Mesothelial cell of epicardium (in vitro differentiated cells): ENCODE measurements around the gene SLC29A1. TPM values are rescaled to one million over a fixed set of nuclear protein-coding genes. Genes with fewer than 3 reads are reported as not detected.
A peak's percentile ranks its signal among the peaks of the same experiment; 100 is the strongest.
"Not testable (repeated sequence)": the region's sequence is repeated elsewhere in the genome, so short reads cannot be mapped to it uniquely, and the experiment has no call there.

Source experiments
- DNase-seq, 2 experiments: peaks; one replicate each; pipeline ENCODE4 v3.0.0; 2021; ENCODE audit warnings: low spot score in 2 of 2; ENCODE audit not compliant: unreplicated experiment in 2 of 2
- H3K27ac Mint-ChIP-seq: 2 replicates; pipeline ENCODE4 v1.8.0; 2021; ENCODE audit warnings: mixed read lengths
- H3K27me3 Mint-ChIP-seq: 2 replicates; pipeline ENCODE4 v1.8.0; 2021; ENCODE audit warnings: low read depth, mixed read lengths
- H3K36me3 Mint-ChIP-seq: 2 replicates; pipeline ENCODE4 v1.8.0; 2021; ENCODE audit warnings: mixed read lengths
- H3K4me1 Mint-ChIP-seq: 2 replicates; pipeline ENCODE4 v1.8.0; 2021; ENCODE audit warnings: mixed read lengths
- H3K4me3 Mint-ChIP-seq: 2 replicates; pipeline ENCODE4 v1.8.0; 2021; ENCODE audit warnings: mild to moderate bottlenecking, moderate library complexity, mixed read lengths
- H3K9me3 Mint-ChIP-seq: 2 replicates; pipeline ENCODE4 v1.8.0; 2021; ENCODE audit warnings: mixed read lengths
- total RNA-seq: library from RNA; stranded (reverse); gene quantifications from 3 replicates; pipeline ENCODE4 v1.2.1, GENCODE V29; 2021
- TF ChIP-seq, protein P1 (sequence below): fragments of 200-600 bp; sonication (generic); IDR thresholded peaks from one replicate; pipeline ENCODE4 v1.5.0; 2021; ENCODE audit warnings: antibody characterized with exemption; ENCODE audit not compliant: unreplicated experiment

Gene SLC29A1
- total RNA-seq, 1 donor from 2014 or later: 13.2 TPM

DNA sequence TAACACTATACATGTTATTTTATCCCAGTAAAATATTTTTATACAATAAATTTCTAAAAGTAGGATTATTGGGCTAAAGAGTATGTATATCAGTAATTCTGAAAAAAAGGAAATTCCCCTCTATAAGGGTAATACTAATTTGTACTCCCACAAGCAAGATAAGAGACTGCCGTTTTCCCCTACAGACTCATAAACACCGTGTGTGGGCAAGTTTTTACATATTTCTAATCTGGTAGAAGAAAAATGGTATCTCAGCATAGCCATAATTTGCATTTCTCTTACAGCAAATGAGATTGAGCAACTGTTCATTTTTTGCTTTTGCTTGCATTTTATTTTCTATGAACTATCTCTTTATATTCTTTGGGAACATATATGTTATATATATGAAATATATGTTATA, 32.7 kb upstream of the SLC29A1 start:
- no peak for DNase-seq
- Mint-ChIP-seq H3K27me3 (no peaks in the 10 kb centered on the region), H3K4me3 (no peak overlapping the region), H3K4me1 (peaks cover 9% of the 10 kb centered on the region), H3K9me3 (no peaks in the 10 kb centered on the region), H3K27ac (no peak overlapping the region), H3K36me3 (no peaks in the 10 kb centered on the region)
- TF ChIP-seq, protein P1, sequence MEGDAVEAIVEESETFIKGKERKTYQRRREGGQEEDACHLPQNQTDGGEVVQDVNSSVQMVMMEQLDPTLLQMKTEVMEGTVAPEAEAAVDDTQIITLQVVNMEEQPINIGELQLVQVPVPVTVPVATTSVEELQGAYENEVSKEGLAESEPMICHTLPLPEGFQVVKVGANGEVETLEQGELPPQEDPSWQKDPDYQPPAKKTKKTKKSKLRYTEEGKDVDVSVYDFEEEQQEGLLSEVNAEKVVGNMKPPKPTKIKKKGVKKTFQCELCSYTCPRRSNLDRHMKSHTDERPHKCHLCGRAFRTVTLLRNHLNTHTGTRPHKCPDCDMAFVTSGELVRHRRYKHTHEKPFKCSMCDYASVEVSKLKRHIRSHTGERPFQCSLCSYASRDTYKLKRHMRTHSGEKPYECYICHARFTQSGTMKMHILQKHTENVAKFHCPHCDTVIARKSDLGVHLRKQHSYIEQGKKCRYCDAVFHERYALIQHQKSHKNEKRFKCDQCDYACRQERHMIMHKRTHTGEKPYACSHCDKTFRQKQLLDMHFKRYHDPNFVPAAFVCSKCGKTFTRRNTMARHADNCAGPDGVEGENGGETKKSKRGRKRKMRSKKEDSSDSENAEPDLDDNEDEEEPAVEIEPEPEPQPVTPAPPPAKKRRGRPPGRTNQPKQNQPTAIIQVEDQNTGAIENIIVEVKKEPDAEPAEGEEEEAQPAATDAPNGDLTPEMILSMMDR: no peak

- peaks cover 3% of the 10 kb centered on the region for H3K4me1 Mint-ChIP-seq
- no peaks in the 10 kb centered on the region for H3K36me3 Mint-ChIP-seq
- DNase-seq: no peak
- H3K9me3 Mint-ChIP-seq: no peaks in the 10 kb centered on the region
- H3K27me3 Mint-ChIP-seq: no peaks in the 10 kb centered on the region
- no peak overlapping the region for H3K4me3 Mint-ChIP-seq
- H3K27ac Mint-ChIP-seq: peak overlapping the region; percentile 5
- TF ChIP-seq, protein P1: no peak
Measured at GRCh38 chr6:44192428-44193041, 30.9 kb upstream of the SLC29A1 start.

GRCh38 chr6:44193307-44193910, 30.0 kb upstream of the SLC29A1 start:
- H3K4me3 Mint-ChIP-seq: no peak overlapping the region
- H3K27ac Mint-ChIP-seq: no peak overlapping the region
- TF ChIP-seq, protein P1: no peak
- peaks cover 3% of the 10 kb centered on the region for H3K4me1 Mint-ChIP-seq
- H3K27me3 Mint-ChIP-seq: no peaks in the 10 kb centered on the region
- H3K36me3 Mint-ChIP-seq: no peaks in the 10 kb centered on the region
- DNase-seq: no peak
- no peaks in the 10 kb centered on the region for H3K9me3 Mint-ChIP-seq

- TF ChIP-seq, protein P1: no peak
- H3K36me3 Mint-ChIP-seq: no peaks in the 10 kb centered on the region
- no peak overlapping the region for H3K4me3 Mint-ChIP-seq
- H3K27me3 Mint-ChIP-seq: no peaks in the 10 kb centered on the region
- DNase-seq: no peak
- no peak overlapping the region for H3K27ac Mint-ChIP-seq
- H3K9me3 Mint-ChIP-seq: no peaks in the 10 kb centered on the region
- peaks cover 3% of the 10 kb centered on the region for H3K4me1 Mint-ChIP-seq
Measured at GRCh38 chr6:44194326-44194725, 29.1 kb upstream of the SLC29A1 start.

- H3K36me3 Mint-ChIP-seq, H3K4me1 Mint-ChIP-seq, DNase-seq, H3K4me3 Mint-ChIP-seq, H3K27me3 Mint-ChIP-seq, H3K9me3 Mint-ChIP-seq, H3K27ac Mint-ChIP-seq: not testable (repeated sequence)
Measured at GRCh38 chr6:44196351-44196750, 27.0 kb upstream of the SLC29A1 start.

DNA sequence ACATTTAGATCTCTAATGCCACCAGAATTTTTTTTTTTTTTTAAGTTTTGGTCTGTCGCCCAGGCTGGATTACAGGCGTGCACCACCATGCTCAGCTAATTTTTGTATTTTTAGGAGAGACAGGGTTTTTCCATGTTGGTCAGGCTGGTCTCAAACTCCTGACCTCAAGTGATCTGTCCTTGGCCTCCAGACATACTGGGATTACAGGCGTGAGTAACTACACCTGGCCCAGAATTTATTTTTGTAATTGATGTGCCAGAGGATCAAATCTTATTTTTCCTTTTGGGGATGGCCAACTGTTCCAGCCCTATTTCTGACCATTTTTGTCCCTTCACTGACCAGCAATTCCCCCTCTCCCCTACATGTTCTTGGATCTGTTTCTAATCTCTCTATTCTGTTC, 24.7 kb upstream of the SLC29A1 start:
- no peak overlapping the region for H3K4me3 Mint-ChIP-seq
- DNase-seq: no peak
- TF ChIP-seq, protein P1: no peak
- H3K9me3 Mint-ChIP-seq: no peaks in the 10 kb centered on the region
- H3K27ac Mint-ChIP-seq: no peak overlapping the region
- no peaks in the 10 kb centered on the region for H3K36me3 Mint-ChIP-seq
- peaks cover 22% of the 10 kb centered on the region for H3K4me1 Mint-ChIP-seq
- H3K27me3 Mint-ChIP-seq: no peaks in the 10 kb centered on the region
